Right lobe of liver (tissue), 6 donors: ENCODE results near the gene GLE1. TPM values are rescaled to one million over a fixed set of nuclear protein-coding genes. Genes with fewer than 3 reads are reported as not detected.

Source experiments
- ATAC-seq, 4 donors: fragments of 200-7000 bp; cut with Tn5 transposase; one replicate each; pipeline ENCODE4 v1.9.1; 2020; ENCODE audit warnings: mild to moderate bottlenecking in 4 of 4, moderate library complexity in 4 of 4
- DNase-seq, 3 donors: peaks; one replicate each; pipeline ENCODE4 v3.0.0-alpha.2; 2020
- H3K27ac ChIP-seq, 3 donors: fragments of 200-600 bp; one replicate each; pipeline ENCODE4 v1.8.0; 2022
- H3K27me3 ChIP-seq, 2 donors: fragments of 200-600 bp; one replicate each; pipeline ENCODE4 v1.8.0; 2022
- H3K36me3 ChIP-seq, 4 donors: fragments of 200-600 bp; sonication (generic) in 1 of 4; one replicate each; pipeline versions ENCODE4 v1.5.1 to v1.8.0; 2017 to 2022; ENCODE audit warnings: control low read depth in 1 of 4
- H3K4me1 ChIP-seq, 4 donors: fragments of 200-600 bp; sonication (generic) in 1 of 4; one replicate each; pipeline versions ENCODE4 v1.5.1 to v1.8.0; 2017 to 2022; ENCODE audit warnings: control low read depth in 1 of 4
- H3K4me3 ChIP-seq, 3 donors: fragments of 200-600 bp; one replicate each; pipeline ENCODE4 v1.8.0; 2022
- H3K9me3 ChIP-seq, 4 donors: fragments of 200-600 bp; sonication (generic) in 1 of 4; one replicate each; pipeline versions ENCODE4 v1.5.1 to v1.8.0; 2017 to 2022; ENCODE audit warnings: control low read depth in 1 of 4
- CTCF ChIP-seq, 4 donors: fragments of 200-600 bp in 3 of 4; fragments of 450-650 bp in 1 of 4; IDR thresholded peaks; one replicate each; pipeline versions ENCODE4 v1.5.1 to v1.8.0; 2016 to 2022; ENCODE audit warnings: antibody characterized with exemption in 4 of 4, mild to moderate bottlenecking in 2 of 4
- POLR2A ChIP-seq: fragments of 450-650 bp; IDR thresholded peaks from one replicate; pipeline ENCODE4 v1.6.1; 2017; ENCODE audit warnings: antibody characterized with exemption, mild to moderate bottlenecking
- WGBS: methylation state at CpG from one replicate; pipeline ENCODE4 v1.1.6; 2018; ENCODE audit warnings: low coverage, low lambda C conversion rate; ENCODE audit not compliant: insufficient coverage; ENCODE audit errors: missing lambda C conversion rate; 5-methylcytosine and 5-hydroxymethylcytosine counted together
- intact Hi-C, 2 donors: fragments of 100-400 bp; cut with DNase I; formaldehyde crosslinking; loops; one replicate each; pipeline versions ENCODE4 v1.11.2 to v1.14.1; 2022
- total RNA-seq, 6 experiments: library from RNA; depleted of rRNA in 2 of 6; stranded (reverse); fragments of >200 nt in 2 of 6; fragmentation: NEBNext Ultra II Directional in 3 of 6; extraction: Animal tissue kit (Norgen Biotek cat#: 25700) in 3 of 6; gene quantifications; one replicate each; pipeline versions ENCODE4 v1.1.0 to v1.2.4, GENCODE V29; 2016 to 2023
- donor health status: DM: no; HTN: yes; CAD: no.
- donor health status: DM: no; HTN: no; CAD: no.
- donor health status: DM: no; HTN: no; CAD: no.
- donor health status: DM: no; HTN: yes; CAD: no.
- donor health status: DM: no; HTN: yes; CAD: no.

Gene GLE1
- total RNA-seq, 6 experiments from 2014 or later, result 10.5 to 15.9 (median 13.2) TPM

- H3K9me3 ChIP-seq, result no peaks in the 10 kb centered on the region
- ATAC-seq, result no peak
- peaks cover 0 to 47% (median 21%) of the 10 kb centered on the region in 4 donors for H3K36me3 ChIP-seq
- H3K4me3 ChIP-seq, result no peak overlapping the region
- TF ChIP-seq POLR2A, result no peak
- TF ChIP-seq CTCF (IDR thresholded peaks at IDR 0.05), result no peak
- intact Hi-C loops, result no loop called here
- no peaks in the 10 kb centered on the region for H3K4me1 ChIP-seq
- WGBS, result over 99% methylated on average over 7 of the region's 9 CpGs
- no peak overlapping the region for H3K27ac ChIP-seq
- DNase-seq, result no peak
- no peaks in the 10 kb centered on the region for H3K27me3 ChIP-seq
Measured at GRCh38 chr9:128512820-128513219, 8.3 kb downstream of the GLE1 start.

GRCh38 chr9:128521956-128522355 lies 17.4 kb downstream of the GLE1 start:
- no peak for ATAC-seq
- Histone ChIP-seq H3K27me3 (no peaks in the 10 kb centered on the region), H3K4me1 (peaks cover 0 to 16% (median 6%) of the 10 kb centered on the region in 4 donors), H3K4me3 (no peak overlapping the region), H3K9me3 (no peaks in the 10 kb centered on the region), H3K36me3 (peaks cover 0 to 47% (median 9%) of the 10 kb centered on the region in 4 donors), H3K27ac (no peak overlapping the region)
- intact Hi-C loops, result loop anchor here in 1 of 2 donors (10.0 kb wide), 1 partner anchor 63 kb away; no protein-coding TSS in a partner anchor
- DNase-seq, result no peak
- 85% methylated on average over 5 of the region's 6 CpGs for WGBS
- no peak for TF ChIP-seq CTCF (IDR thresholded peaks at IDR 0.05)
- no peak for TF ChIP-seq POLR2A

- H3K27me3 ChIP-seq, result no peaks in the 10 kb centered on the region
- H3K4me1 ChIP-seq, result peaks cover 0 to 16% (median 6%) of the 10 kb centered on the region in 4 donors
- H3K27ac ChIP-seq, result peak overlapping the region in 2 of 3 donors; percentile 66 to 67
- TF ChIP-seq CTCF (IDR thresholded peaks at IDR 0.05) (no peak), POLR2A (no peak)
- no peak overlapping the region for H3K4me3 ChIP-seq
- DNase-seq (peak; percentile 79 to 89 (median 86)), ATAC-seq (peak; percentile 98 to 99 (median 99))
- 28% methylated on average over 4 of the region's 13 CpGs for WGBS
- H3K9me3 ChIP-seq, result no peaks in the 10 kb centered on the region
- intact Hi-C loops, result loop anchor here in 1 of 2 donors (10.0 kb wide), 1 partner anchor 61 kb away; no protein-coding TSS in a partner anchor
- peaks cover 0 to 47% (median 14%) of the 10 kb centered on the region in 4 donors for H3K36me3 ChIP-seq
Measured at GRCh38 chr9:128523199-128523925, 18.8 kb downstream of the GLE1 start.

- TF ChIP-seq CTCF (IDR thresholded peaks at IDR 0.05) (no peak), POLR2A (no peak)
- Histone ChIP-seq H3K27ac (no peak overlapping the region), H3K4me1 (peaks cover 0 to 16% (median 6%) of the 10 kb centered on the region in 4 donors), H3K36me3 (peaks cover 5 to 55% (median 14%) of the 10 kb centered on the region in 4 donors), H3K4me3 (no peak overlapping the region), H3K9me3 (no peaks in the 10 kb centered on the region), H3K27me3 (no peaks in the 10 kb centered on the region)
- DNase-seq (no peak), ATAC-seq (no peak)
- WGBS, result 92% methylated on average over 2 of the region's 2 CpGs
- intact Hi-C loops, result loop anchor here in 1 of 2 donors (10.0 kb wide), 1 partner anchor 58 kb away; no protein-coding TSS in a partner anchor
Measured at GRCh38 chr9:128526720-128527119, 22.2 kb downstream of the GLE1 start.
